Daoy (cell line): ENCODE results near the gene RIMKLB. TPM values are rescaled to one million over a fixed set of nuclear protein-coding genes. Genes with fewer than 3 reads are reported as not detected.
"Not testable (repeated sequence)": the region's sequence is repeated elsewhere in the genome, so short reads cannot be mapped to it uniquely, and the experiment has no call there.

Experiments used
- DNase-seq: peaks from one replicate; pipeline ENCODE4 v3.0.0-alpha.2; 2015; ENCODE audit warnings: low read depth
- total RNA-seq: library from RNA; depleted of rRNA; stranded (reverse); fragments of >200 nt; shearing (Covaris generic); gene quantifications from 2 replicates; pipeline ENCODE4 v1.2.3, GENCODE V29; 2014

The RIMKLB gene
- total RNA-seq, 1 experiment from 2014 or later = 21.3 TPM

- DNase-seq = no peak
These were observed 75.7 kb downstream of the RIMKLB start for GRCh38 chr12:8773461-8773860.

- no peak for DNase-seq
These were observed 81.5 kb downstream of the RIMKLB start for GRCh38 chr12:8779281-8779680.

- no peak for DNase-seq
These were observed 82.1 kb downstream of the RIMKLB start for GRCh38 chr12:8779862-8780261.

- DNase-seq = no peak
These were observed 82.6 kb downstream of the RIMKLB start for GRCh38 chr12:8780389-8780788.

GRCh38 chr12:8781381-8782127 lies 83.8 kb downstream of the RIMKLB start:
- DNase-seq = no peak

- no peak for DNase-seq
These were observed 86.6 kb downstream of the RIMKLB start for GRCh38 chr12:8784290-8784888.

GRCh38 chr12:8785499-8785898 lies 87.7 kb downstream of the RIMKLB start:
- DNase-seq = no peak

- not testable (repeated sequence) for DNase-seq
These were observed 89.4 kb downstream of the RIMKLB start for GRCh38 chr12:8787206-8787605.

- DNase-seq = not testable (repeated sequence)
These were observed 90.9 kb downstream of the RIMKLB start for GRCh38 chr12:8788706-8789105.

GRCh38 chr12:8789341-8790013 lies 91.7 kb downstream of the RIMKLB start:
- DNase-seq = not testable (repeated sequence)

- not testable (repeated sequence) for DNase-seq
These were observed 95.4 kb downstream of the RIMKLB start for GRCh38 chr12:8793226-8793625.

- DNase-seq = not testable (repeated sequence)
These were observed 96.8 kb downstream of the RIMKLB start for GRCh38 chr12:8794611-8795010.

GRCh38 chr12:8796831-8797626 lies 99.2 kb downstream of the RIMKLB start:
- no peak for DNase-seq

GRCh38 chr12:8801213-8801612 lies 103.4 kb downstream of the RIMKLB start:
- DNase-seq = not testable (repeated sequence)

GRCh38 chr12:8804833-8805232 lies 107.0 kb downstream of the RIMKLB start:
- DNase-seq = not testable (repeated sequence)

- DNase-seq = not testable (repeated sequence)
These were observed 107.7 kb downstream of the RIMKLB start for GRCh38 chr12:8805487-8805886.

GRCh38 chr12:8807084-8807483 lies 109.3 kb downstream of the RIMKLB start:
- not testable (repeated sequence) for DNase-seq

- not testable (repeated sequence) for DNase-seq
These were observed 112.3 kb downstream of the RIMKLB start for GRCh38 chr12:8810112-8810511.

GRCh38 chr12:8813572-8814357 lies 116.0 kb downstream of the RIMKLB start:
- no peak for DNase-seq

- no peak for DNase-seq
These were observed 118.8 kb downstream of the RIMKLB start for GRCh38 chr12:8816448-8817050.

- DNase-seq = no peak
These were observed 120.1 kb downstream of the RIMKLB start for GRCh38 chr12:8817856-8818255.
